K562 (cell line): ENCODE results near the gene MBD4. TPM values are rescaled to one million over a fixed set of nuclear protein-coding genes. Genes with fewer than 3 reads are reported as not detected.

Experiments
- CTCF ChIP-seq, 3 experiments: IDR thresholded peaks in 2 of 3; conservative IDR thresholded peaks in 1 of 3; 2 replicates each; pipeline ENCODE4 v1.5.1; 2011 to 2012; ENCODE audit warnings: low read length in 3 of 3, mild to moderate bottlenecking in 3 of 3, control low read depth in 2 of 3, improper control_type of control experiment in 1 of 3, inconsistent platforms in 1 of 3, low read depth in 1 of 3, mixed read lengths in 1 of 3, moderate library complexity in 1 of 3; ENCODE audit not compliant: insufficient read depth in 2 of 3
- EP300 ChIP-seq: IDR thresholded peaks from 2 replicates; pipeline ENCODE4 v1.6.1; 2012; ENCODE audit warnings: low read length, improper control_type of control experiment
- MXD1 ChIP-seq: fragments of 250-450 bp; sonication (Bioruptor Pico); IDR thresholded peaks from 2 replicates; pipeline ENCODE4 v1.8.0; 2021; ENCODE audit warnings: borderline replicate concordance, mild to moderate bottlenecking, moderate library complexity; ENCODE audit not compliant: poor library complexity, severe bottlenecking
- MXI1 ChIP-seq: IDR thresholded peaks from 2 replicates; pipeline ENCODE4 v1.6.1; 2011; ENCODE audit warnings: low read depth, mild to moderate bottlenecking, improper control_type of control experiment, low read length
- RAD21 ChIP-seq, 2 experiments: fragments of 250-450 bp in 1 of 2; fragments of 450-650 bp in 1 of 2; sonication (Bioruptor Pico) in 1 of 2; formaldehyde crosslinking in 1 of 2; IDR thresholded peaks in 1 of 2; conservative IDR thresholded peaks in 1 of 2; 2 replicates each; pipeline versions ENCODE4 v1.4.0 to v1.8.0; 2020 to 2022; ENCODE audit warnings: mild to moderate bottlenecking in 2 of 2, moderate library complexity in 1 of 2
- SUPT5H ChIP-seq: fragments of 450-650 bp; IDR thresholded peaks from 2 replicates; pipeline ENCODE4 v1.6.1; 2016
- ZNF124 ChIP-seq: sonication (generic); formaldehyde crosslinking; IDR thresholded peaks from 2 replicates; pipeline ENCODE4 v1.8.1; 2022; ENCODE audit warnings: missing genetic modification reagents
- ZNF408 ChIP-seq: fragments of 250-450 bp; sonication (Bioruptor Pico); IDR thresholded peaks from 2 replicates; pipeline ENCODE4 v1.4.0; 2020; ENCODE audit warnings: low read depth, mild to moderate bottlenecking, moderate library complexity
- polyA plus RNA-seq, 8 experiments: library from polyadenylated mRNA; depleted of rRNA in 4 of 8; stranded (reverse) in 5 of 8; unstranded in 3 of 8; fragments of >200 nt; fragmentation: Nextera tagmentation in 2 of 8; fragmentation: Illumina TruSeq in 1 of 8; extraction: Ambion mirVana in 2 of 8; extraction: Trizol in 1 of 8; gene quantifications; 2 replicates each; pipeline versions ENCODE4 v1.2.1 to v1.2.3, GENCODE V29; 2011 to 2014; ENCODE audit warnings: inconsistent platforms in 1 of 8, missing spikeins in 1 of 8
- total RNA-seq, 7 experiments: library from RNA; depleted of rRNA in 6 of 7; stranded (reverse); fragments of >200 nt in 6 of 7; fragmentation: Illumina TruSeq in 2 of 7; extraction: Trizol in 2 of 7; gene quantifications; 2 replicates each; pipeline versions ENCODE4 v1.2.1 to v1.2.3, GENCODE V29; 2011 to 2021; ENCODE audit warnings: low replicate concordance in 1 of 7

The MBD4 gene
- total and polyA plus RNA-seq, 9 of the 15 experiments (the other 6 are each of a cell fraction or from before 2014, with no cell fraction given) = 13.3 to 63.9 (median 39.0) TPM

GRCh38 chr3:129482721-129483120 is 43.0 kb upstream of the MBD4 start (continued):
- TF ChIP-seq ZNF124 (CRISPR knock-in tag) = no peak
- TF ChIP-seq RAD21 (CRISPR knock-in tag; conservative IDR thresholded peaks at IDR 0.05 in 1 of 2, IDR thresholded peaks at IDR 0.05 in 1 of 2) = 0 out of 4 replicates have a peak, but pooled peaks of 1 of the 2 experiments have one; percentile 11
- TF ChIP-seq ZNF408 (CRISPR knock-in tag) = no peak
- TF ChIP-seq SUPT5H = no peak
- TF ChIP-seq MXD1 (CRISPR knock-in tag) = no peak
- peak; percentile 28 to 47 (median 38); a peak in 3 of 6 replicates for TF ChIP-seq CTCF (IDR thresholded peaks at IDR 0.05 in 2 of 3, conservative IDR thresholded peaks at IDR 0.05 in 1 of 3; ENCODE audit: insufficient read depth in 2 of 3, low read depth in 1 of 3, low read length in 3 of 3)
- no peak for TF ChIP-seq MXI1
- TF ChIP-seq EP300 = no peak
